GM12864 (cell line): ENCODE data around the gene PCNX2.

Experiments used
- DNase-seq: peaks from one replicate; pipeline ENCODE4 v3.0.0-alpha.2; 2011; ENCODE audit warnings: low read depth
- H3K4me3 ChIP-seq: 2 replicates; pipeline ENCODE4 v1.5.1; 2011; ENCODE audit warnings: mild to moderate bottlenecking, low read depth, low read length, control low read depth
- TF ChIP-seq, protein P1 (sequence below): IDR thresholded peaks from 2 replicates; pipeline ENCODE4 v1.5.1; 2011; ENCODE audit warnings: low read depth, mild to moderate bottlenecking, moderate library complexity, low read length, control low read depth, inconsistent platforms; ENCODE audit errors: missing control alignments

The PCNX2 gene

GRCh38 chr1:233079574-233079973, 216.0 kb downstream of the PCNX2 start:
- TF ChIP-seq, protein P1, sequence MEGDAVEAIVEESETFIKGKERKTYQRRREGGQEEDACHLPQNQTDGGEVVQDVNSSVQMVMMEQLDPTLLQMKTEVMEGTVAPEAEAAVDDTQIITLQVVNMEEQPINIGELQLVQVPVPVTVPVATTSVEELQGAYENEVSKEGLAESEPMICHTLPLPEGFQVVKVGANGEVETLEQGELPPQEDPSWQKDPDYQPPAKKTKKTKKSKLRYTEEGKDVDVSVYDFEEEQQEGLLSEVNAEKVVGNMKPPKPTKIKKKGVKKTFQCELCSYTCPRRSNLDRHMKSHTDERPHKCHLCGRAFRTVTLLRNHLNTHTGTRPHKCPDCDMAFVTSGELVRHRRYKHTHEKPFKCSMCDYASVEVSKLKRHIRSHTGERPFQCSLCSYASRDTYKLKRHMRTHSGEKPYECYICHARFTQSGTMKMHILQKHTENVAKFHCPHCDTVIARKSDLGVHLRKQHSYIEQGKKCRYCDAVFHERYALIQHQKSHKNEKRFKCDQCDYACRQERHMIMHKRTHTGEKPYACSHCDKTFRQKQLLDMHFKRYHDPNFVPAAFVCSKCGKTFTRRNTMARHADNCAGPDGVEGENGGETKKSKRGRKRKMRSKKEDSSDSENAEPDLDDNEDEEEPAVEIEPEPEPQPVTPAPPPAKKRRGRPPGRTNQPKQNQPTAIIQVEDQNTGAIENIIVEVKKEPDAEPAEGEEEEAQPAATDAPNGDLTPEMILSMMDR: no peak
- no peak overlapping the region for H3K4me3 ChIP-seq
- no peak for DNase-seq

DNA sequence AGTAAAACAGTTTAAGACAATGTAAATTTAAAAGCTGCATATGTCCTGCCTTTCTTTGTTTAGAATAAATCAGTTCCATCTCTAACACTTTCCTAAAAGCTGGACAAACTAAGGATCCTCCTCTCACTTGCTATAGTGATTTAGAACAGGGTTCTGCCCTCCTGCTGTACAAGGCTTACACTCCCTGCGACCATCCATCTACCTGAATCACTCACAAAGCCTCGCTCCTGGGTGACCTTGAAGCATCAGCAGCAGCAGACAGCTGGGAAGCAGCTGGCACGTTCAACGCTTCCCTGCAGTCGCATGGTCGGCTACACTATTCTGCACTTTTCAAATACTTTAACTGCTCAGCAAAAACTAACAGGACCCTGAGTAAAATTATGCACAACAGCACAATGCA, 217.1 kb downstream of the PCNX2 start:
- TF ChIP-seq, protein P1: no peak
- no peak for DNase-seq
- no peak overlapping the region for H3K4me3 ChIP-seq

GRCh38 chr1:233075915-233076295, 219.6 kb downstream of the PCNX2 start:
- TF ChIP-seq, protein P1: no peak
- no peak for DNase-seq
- no peak overlapping the region for H3K4me3 ChIP-seq

DNA sequence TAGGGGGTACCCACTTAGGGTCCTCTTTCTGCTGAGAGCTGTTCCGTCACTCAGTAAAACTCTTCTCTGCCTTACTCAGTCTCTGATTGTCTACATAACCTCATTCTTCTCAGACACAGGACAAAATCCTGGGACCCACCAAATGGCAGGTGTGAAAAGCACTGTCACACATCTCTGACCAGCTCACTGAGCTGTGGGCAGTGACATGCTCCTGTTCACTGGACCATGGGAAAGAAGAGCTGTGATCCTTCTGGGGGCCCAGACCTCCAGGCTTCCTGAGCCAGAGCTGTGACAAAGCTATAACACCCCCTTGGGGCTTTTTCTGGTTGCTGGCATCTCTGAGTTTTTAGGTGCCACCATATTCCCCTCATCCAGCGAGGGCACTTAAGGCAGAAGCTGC, 229.4 kb downstream of the PCNX2 start:
- DNase-seq: no peak
- TF ChIP-seq, protein P1: no peak
- no peak overlapping the region for H3K4me3 ChIP-seq

GRCh38 chr1:233065685-233066084, 229.8 kb downstream of the PCNX2 start:
- DNase-seq: no peak
- TF ChIP-seq, protein P1: no peak
- H3K4me3 ChIP-seq: no peak overlapping the region

- TF ChIP-seq, protein P1: no peak
- no peak for DNase-seq
- no peak overlapping the region for H3K4me3 ChIP-seq
Measured at GRCh38 chr1:233064988-233065387, 230.5 kb downstream of the PCNX2 start.

DNA sequence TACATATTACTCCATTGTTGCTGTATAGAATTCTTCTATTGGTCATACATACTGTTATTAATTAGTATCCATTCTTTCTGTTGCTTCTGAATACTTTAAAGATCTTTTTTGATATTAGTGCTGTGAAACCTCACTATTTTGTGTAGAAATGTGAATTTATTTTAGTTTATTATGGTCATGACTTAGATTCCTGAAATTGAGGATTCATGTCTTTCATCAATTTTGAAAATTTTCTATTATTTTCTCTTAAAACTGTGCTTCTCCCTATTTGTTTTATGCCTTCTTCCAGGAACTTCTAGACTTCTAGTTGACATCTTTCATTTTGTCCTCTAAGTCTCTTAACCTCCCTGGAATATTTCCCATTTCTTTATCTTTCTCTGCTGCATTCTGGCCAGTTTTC, 232.1 kb downstream of the PCNX2 start:
- DNase-seq: no peak
- TF ChIP-seq, protein P1: no peak
- H3K4me3 ChIP-seq: no peak overlapping the region
